Fibroblast of upper back skin (primary cell): ENCODE data around the gene ACADSB.

ENCODE experiments used
- DNase-seq: peaks from one replicate; pipeline ENCODE4 v3.0.0-alpha.2; 2013

ACADSB gene

DNA sequence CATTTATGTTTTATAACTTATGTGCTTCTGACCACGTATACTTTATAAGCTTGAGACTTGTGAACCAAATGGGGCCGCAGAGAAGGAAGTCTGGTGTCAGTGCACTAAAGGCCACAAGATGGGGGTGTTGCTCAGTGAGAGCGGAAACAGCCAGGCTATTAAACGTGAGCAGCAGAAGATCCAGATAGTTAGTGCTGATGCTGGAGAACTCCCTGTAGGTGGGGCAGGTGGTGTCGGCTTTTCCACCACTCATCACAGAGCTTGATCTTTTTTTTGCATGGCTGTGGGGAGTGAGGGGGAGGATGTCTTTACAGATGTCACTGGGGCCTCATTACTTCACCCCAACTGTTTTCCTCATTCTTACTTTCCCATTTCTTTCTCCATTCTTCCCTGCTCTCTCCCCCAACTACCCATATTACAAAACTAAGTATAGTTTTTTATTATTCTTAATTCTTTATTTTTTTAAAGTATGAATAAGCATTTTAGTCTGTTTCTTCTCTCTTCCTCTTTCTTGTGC is 34.7 kb downstream of the ACADSB start:
- DNase-seq = peak; percentile 51

GRCh38 chr10:123044391-123044790 is 35.6 kb downstream of the ACADSB start:
- DNase-seq = no peak

GRCh38 chr10:123045961-123046731 is 37.3 kb downstream of the ACADSB start:
- DNase-seq = no peak

GRCh38 chr10:123057968-123058367 is 49.2 kb downstream of the ACADSB start:
- no peak for DNase-seq

DNA sequence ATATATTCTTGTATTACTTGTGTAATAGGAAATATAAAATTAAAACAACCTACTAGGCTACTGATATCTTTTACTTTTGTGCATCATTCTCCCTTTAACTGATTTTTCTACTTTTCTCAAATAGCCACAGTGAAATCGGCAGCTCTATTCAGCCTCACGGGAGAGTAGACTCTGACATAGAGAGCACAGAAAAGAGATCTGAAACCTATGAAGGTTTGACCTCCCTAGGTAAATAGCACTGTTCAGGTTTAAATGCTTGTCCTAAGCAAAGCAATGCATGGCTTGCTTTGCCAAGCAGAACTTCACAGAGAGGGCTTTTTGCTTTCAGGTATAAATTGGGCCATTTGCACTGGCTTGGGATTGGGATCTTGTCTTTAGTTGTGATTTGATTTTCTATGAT is 53.1 kb downstream of the ACADSB start:
- DNase-seq = no peak

- no peak for DNase-seq
Measured at GRCh38 chr10:123062726-123063125, 53.9 kb downstream of the ACADSB start.

- DNase-seq = no peak
Measured at GRCh38 chr10:123068087-123068853, 59.5 kb downstream of the ACADSB start.

GRCh38 chr10:123069246-123069986 is 60.6 kb downstream of the ACADSB start:
- no peak for DNase-seq

DNA sequence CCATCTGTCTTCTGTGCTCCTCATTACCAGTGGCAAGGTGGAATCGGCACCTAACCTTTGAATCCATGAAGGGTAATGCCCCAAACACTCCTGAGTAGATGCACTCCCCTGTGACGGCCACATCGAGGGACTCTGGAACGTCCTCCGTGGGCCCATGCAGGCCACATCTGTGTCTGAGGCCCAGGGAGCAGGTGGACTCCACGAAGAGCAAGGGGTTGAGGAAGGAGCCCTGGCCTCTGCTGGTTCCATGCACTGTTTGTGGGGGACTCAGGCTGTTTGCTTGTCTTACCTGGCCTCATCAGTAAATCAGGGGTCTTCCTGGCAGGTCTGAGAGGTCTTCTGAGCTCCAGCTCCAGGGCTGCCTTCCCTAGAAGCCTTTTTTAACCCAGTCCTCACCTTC is 64.4 kb downstream of the ACADSB start:
- no peak for DNase-seq

DNA sequence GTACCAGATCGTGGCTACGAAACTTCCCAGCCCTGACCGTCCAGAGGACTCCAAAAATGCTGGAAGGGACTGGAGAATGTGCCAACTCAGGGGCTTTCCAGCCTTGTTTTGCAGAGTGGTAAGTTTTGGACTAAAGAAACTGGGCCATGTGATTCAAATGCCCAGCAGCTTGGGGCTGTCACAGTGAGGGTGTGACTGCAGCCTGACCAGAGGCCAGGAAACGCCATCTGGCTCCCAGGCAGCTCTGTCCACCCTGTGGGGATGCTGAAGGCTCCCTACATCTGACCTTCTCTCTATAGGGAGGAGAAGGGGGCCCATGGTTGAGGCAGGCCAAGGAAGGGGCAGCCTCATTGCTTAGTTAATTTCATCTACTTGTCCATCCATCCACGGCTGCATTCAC is 65.4 kb downstream of the ACADSB start:
- DNase-seq = no peak

DNA sequence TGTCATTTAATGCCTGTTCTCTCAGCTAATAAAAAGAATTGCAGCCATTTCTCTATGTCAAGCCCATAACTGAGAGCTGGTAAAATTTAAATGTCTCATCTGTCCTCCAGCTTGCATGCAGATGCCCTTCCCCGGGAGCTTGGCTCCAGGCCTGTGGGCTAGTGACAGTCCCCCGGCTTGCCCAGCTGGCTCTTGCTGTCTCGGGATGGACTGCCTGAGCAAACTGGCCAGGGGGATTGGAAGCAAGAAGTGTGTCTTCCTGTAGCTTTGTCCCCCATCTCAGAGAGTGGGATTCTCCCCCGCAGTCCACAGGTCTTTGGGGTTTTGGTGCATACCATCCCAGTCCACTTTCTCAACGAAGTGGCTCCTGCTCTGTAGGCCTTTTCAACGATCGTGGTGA is 73.1 kb downstream of the ACADSB start:
- DNase-seq = no peak

DNA sequence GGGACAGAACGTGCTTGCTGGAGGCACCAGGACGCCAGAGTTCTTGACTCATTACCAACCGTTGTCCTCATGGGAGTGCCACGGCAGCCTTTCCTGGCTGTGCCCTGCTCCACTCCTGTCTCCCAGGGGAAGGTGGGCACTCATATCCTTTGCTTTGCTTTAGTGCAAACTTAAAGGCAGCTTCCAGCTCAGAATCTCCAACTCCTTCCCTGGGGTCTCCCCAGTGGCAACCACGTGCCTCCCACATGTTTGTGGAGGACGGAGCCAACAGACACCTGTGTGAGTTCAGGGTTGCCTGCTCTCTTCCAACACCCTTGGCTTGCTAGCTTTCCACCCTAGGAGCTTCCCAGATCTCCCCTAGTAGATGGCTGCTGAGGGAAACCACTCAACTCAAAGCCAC is 75.0 kb downstream of the ACADSB start:
- DNase-seq = no peak

DNA sequence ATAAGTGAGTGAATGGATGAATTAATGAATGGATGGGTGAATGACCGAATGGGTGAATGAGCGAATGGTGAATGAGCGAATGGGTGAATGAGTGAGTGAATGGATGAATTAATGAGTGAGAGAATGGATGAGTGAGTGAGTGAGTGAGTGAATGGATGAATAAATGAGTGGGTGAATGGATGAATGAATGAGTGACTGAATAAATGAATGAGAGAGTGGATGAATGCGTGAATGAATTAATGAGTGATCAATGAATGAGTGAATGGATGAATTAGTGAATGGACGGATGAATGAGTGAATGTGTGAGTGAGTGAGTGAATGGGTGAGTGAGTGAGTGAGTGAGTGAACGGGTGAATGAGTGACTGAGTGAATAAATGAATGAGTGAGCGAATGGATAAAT is 77.5 kb downstream of the ACADSB start:
- DNase-seq = no peak

- DNase-seq = no peak
Measured at GRCh38 chr10:123087348-123087747, 78.5 kb downstream of the ACADSB start.

- DNase-seq = no peak
Measured at GRCh38 chr10:123087786-123088185, 79.0 kb downstream of the ACADSB start.

GRCh38 chr10:123092635-123093414 is 84.0 kb downstream of the ACADSB start:
- no peak for DNase-seq

- DNase-seq = no peak
Measured at GRCh38 chr10:123093489-123093888, 84.7 kb downstream of the ACADSB start.

DNA sequence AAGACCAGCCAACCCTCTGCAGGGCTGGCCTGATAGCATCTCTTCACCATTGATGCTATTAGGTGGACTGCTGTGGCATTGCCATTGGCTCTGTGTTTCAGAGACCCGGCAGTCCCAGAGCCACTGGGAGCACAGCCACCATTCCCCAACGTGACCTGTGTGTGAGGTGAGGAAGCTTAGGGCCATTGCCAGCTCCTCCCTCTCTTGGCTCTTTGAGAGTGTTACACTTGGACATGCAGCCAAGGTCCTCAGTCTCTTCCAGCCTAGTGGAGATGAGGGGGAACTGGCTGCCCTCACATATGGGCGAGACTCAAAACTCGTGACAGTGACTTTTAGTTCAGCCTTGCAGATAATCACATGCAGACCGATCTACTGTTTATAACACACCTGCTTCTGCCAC is 87.6 kb downstream of the ACADSB start:
- no peak for DNase-seq

DNA sequence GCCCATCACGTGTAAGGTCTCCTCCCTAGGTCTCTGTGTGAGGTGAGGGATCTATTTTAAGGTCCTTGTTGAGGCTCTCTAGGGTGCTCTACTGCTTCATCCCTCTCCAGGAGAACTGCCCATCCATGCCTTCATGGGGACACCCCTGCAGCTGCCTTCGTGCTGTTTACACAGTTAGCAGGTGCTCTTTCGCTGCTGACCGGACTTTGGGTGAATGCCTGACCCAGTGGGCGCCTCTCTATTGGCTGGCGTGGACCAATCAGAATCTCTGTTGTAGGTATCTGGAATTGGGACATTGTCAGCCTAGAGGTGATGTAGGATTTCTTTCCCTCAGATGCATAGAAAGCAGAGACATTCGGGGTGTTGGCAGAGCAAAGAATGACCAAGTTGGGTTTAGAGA is 88.2 kb downstream of the ACADSB start:
- no peak for DNase-seq

GRCh38 chr10:123100030-123100762 is 91.4 kb downstream of the ACADSB start:
- no peak for DNase-seq

DNA sequence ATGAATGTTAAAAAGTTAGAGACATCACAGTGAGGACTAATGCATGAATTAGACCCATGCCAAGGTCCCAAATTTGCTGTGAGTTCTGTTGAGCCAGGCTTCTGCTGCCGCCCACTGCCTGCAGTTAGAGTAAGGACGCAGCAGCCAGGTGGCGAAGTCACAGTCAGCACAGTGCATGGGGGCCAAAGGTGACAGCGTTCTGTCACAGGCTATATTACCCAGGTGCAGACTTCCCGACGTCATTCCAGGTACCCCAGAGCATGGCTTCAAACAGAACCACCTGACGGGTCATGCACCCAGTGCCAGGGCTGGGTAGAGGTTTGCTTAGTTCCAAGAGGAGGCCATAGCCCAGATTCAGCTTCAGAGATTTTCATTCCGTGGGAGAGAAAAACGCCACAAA is 93.1 kb downstream of the ACADSB start:
- DNase-seq = no peak

DNA sequence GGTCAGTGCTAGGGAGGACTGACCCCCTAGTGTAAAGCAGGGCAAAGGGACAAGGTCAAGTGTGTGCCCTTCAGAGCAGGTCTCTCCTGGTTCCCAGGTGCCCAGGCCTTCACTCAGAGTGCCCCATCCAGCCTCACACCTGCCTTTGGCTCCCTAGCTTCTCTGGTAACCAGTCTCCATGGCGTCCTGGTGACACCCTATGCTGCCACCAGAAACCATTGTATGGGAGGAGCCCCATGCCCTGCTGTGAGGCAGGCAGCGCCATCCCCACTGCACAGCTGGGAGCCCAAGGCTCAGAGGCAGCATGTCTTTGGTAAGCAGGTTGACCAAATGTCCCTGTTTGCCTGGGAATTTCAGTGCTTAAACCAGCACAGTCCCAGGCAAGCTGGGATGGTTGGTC is 93.9 kb downstream of the ACADSB start:
- no peak for DNase-seq
